IPS DF 4.7 (cell line): Measurements from ENCODE around the gene WDR46.
A peak's percentile ranks its signal among the peaks of the same experiment; 100 is the strongest.
"Not testable (repeated sequence)": the region's sequence is repeated elsewhere in the genome, so short reads cannot be mapped to it uniquely, and the experiment has no call there.

Experiments used
- DNase-seq: peaks from one replicate; pipeline ENCODE4 v3.0.0-alpha.2; 2013; ENCODE audit warnings: low spot score; ENCODE audit errors: extremely low read depth

Gene WDR46

DNA sequence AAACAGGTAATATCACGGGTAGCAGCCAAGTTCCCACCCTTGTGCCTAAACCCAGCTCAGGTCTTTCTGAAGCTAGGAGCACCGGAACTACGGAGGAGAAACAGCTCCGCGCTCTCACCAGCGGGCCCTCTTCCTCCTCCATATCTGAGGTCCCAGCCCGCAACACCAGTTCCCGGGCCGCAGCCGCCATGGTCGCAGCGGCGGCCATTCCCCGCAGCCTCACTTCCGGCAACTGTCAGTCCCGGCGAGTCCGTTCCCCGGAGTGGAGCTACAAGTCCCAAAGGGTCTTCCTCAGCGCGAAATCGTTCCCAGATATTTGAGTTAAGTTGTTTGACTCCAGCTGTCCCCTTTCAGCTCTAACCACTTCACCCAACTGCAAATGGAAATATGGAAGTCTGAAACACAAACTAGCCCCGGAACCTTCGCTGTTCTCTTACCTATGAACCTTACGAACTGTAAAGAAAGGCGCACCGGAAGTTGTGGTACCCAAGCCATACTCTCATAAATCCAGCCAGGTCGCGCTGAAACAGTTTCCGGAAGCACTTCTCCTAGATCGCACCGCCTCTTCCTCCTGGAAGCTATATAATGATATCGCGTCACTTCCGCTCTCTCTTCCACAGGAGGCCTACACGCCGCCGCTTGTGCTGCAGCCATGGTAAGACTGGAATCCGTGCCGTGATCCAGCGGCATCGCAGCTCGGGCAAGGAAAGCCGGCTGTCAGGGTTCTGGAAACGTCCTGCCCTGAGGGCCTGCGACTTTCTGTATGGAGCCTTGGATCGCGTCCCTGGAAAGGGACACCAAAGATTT, 17.4 kb downstream of the WDR46 start, which contains the start of the genes RPS18 and VPS52:
RPS18 (plus strand) TSS at position 608 of the 807 bp plus-strand sequence; CDS start at position 653, 45 bp downstream.
VPS52 (minus strand) TSS at position 409 of the 807 bp plus-strand sequence; CDS start at position 208, 201 bp downstream.
- DNase-seq: peak; percentile 98

DNA sequence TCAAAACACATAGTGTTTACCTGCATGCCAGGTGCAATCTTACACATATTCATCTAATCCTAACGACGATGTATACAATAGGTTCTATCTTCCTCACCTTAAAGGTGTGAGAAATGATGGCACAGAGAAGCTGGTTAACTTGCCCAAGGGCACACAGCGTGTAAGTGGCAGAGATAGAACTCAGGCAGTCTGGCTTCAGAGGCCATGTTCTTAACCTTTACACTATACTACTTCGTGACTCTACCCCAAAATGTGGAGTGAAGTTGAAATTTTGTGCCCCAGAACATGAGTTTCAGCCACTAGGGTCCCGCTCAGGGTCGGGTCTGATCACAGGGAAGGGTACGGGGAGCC, 17.9 kb downstream of the WDR46 start:
- no peak for DNase-seq

DNA sequence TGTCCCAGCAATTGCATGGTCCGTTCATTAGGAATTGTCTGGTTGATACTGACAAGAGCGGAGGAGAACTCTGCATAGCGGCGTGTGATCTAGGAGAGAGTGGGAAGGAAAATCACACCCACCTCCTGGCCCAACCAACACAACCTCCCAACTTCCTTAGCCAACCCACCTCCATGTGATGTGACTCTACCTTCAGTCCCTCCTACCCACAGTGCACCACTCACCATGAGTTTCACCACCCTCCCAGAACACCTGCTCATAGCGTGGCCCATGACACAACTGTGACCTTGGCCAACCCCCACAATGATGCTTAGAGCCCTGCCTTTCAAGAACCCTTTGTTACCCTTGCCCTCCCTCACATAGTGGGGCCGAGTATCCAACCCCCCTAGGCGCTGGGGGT, 25.0 kb downstream of the WDR46 start:
- DNase-seq: no peak

DNA sequence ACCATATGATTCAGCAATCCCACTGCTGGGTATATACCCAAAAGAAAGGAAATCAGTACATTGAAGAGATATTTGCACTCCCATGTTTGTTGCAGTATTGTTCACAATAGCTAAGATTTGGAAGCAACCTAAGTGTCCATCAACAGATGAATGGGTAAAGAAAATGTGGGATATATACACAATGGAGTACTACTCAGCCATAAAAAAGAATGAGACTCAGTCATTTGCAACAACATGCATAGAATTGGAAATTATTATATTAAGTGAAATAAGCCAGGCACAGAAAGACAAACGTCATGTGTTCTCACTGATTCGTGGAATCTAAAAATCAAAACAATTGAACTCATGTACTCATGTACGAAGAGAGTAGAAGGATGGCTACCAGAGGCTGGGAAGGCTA, 26.5 kb downstream of the WDR46 start:
- DNase-seq: not testable (repeated sequence)

DNA sequence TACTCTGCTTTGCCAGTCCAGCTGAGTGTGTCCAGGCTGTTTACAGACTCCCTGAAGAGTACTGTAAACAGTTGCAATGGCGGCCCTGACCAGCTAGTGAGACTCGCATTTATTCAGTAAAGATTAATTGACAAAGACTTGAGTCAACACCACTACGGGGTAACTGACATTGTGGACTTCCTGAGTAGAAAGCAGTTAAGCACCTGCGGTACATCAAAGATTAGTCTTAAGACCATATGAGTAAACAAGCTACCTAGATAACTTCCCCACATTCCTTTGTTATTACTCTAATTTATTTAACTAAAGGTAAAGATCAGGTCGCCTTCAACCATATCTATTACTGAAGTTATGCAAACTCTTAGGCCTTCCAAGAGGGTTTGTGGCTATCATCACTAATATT, 30.0 kb downstream of the WDR46 start:
- DNase-seq: no peak

- DNase-seq: no peak
These were observed 34.4 kb downstream of the WDR46 start for GRCh38 chr6:33254591-33254990.

GRCh38 chr6:33252759-33253158, 36.3 kb downstream of the WDR46 start:
- no peak for DNase-seq

GRCh38 chr6:33251395-33252012, 37.5 kb downstream of the WDR46 start:
- no peak for DNase-seq

DNA sequence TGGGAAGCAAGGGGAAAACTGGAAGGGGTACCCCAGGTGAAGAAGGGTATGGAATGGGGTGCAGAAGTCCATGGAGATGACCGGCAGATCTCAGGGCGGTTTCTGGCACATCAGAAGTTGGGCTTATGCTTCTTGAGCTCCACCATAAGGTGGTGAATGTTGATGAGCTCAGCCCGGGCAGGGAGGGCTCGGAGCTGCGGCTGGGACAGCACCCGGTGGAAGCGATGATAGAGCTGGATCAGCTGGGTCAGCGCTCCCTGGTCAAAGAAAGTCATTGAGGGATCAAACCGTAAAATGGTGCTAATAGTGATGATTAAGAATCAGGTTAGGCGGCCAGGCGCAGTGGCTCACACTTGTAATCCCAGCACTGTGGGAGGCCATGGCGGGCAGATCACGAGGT, 38.3 kb downstream of the WDR46 start:
- no peak for DNase-seq

- no peak for DNase-seq
These were observed 39.1 kb downstream of the WDR46 start for GRCh38 chr6:33249732-33250630.

- DNase-seq: peak; percentile 98
These were observed 39.9 kb downstream of the WDR46 start for GRCh38 chr6:33248932-33249731.

DNA sequence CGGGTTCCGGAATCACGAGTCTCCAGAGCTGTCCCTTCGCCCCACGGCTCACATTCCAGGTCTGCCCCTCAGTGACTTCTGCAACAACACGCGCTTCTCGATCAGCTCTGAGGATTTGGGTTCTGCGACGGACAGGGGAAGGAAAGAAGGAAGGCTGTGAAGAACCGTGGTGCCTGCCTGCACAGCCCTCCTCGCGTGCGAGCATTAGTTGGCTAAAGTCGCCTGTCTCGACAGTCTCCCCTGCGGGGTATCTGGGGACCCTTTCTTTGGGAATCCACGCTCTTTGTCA, 40.5 kb downstream of the WDR46 start:
- DNase-seq: no peak

DNA sequence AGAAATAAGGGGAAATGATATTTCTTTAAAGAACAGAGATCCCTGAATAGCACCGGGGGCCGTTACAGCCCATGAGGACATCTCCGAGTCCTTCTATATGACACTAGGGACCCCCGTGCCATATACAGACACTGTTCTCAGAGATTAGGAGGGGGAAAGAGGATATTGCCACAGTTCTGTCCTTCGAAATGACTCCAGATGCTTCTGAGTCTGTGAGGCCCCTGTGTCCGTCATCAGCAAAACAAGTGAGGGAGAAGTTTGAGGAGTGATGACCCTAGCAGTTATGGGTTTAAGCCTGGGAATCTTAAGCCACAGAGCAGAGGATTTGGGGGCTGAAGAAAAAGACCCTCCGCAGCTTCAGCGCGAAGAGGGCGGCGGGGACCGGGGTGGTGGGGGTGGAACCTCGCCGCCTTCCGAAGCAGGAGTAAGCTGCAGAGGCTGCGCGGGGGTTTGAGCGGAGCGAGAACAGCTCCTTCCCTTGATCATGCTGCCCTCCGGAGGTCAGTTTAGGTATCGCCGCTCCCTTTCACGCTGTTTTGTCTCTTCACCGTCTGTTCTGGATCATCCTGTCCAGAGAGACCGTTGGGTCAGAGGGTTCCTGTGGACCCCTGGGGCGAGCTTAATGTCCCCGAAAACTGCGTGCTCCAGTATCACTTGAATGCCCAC, 40.9 kb downstream of the WDR46 start:
- peak; percentile 64 for DNase-seq

GRCh38 chr6:33243476-33243875, 45.6 kb downstream of the WDR46 start:
- DNase-seq: no peak

DNA sequence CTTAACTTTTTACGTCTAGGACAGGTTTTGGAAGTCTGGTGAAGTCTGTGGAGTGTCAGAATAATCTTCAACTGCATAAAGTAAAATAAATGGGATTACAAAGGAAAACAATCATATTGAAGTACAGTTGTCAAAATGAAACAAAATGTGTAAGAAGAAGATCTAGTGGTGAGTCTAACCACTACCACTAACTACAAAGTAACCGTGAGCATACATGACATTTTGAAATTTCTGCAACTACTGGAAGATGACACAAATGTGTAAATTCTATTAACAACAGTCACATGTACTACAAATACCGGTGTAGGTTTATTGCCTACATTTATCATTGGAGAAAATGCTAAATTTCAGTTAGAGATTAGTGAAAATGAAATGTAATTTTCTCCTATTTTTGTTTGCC, 47.1 kb downstream of the WDR46 start:
- no peak for DNase-seq

- DNase-seq: no peak
These were observed 51.3 kb downstream of the WDR46 start for GRCh38 chr6:33237741-33238140.

- no peak for DNase-seq
These were observed 52.2 kb downstream of the WDR46 start for GRCh38 chr6:33236852-33237251.

DNA sequence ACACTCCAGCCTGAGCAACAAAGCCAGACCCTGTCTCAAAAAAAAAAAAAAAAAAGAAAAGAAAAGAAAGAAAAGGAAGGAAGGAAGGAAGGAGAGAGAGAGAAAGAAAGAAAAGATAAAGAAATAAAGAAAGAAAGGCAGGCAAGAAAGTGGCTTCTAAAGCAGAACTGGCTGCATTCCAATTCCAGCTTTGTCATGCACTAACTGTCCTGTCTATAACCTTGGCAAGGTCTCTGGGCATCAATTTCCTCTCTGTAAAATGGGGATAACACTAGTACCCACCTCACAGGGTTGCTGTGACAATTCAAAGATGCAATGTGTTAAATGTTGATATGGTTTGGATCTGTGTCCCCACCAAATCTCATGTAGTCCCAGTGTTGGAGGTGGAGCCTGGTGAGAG, 52.7 kb downstream of the WDR46 start:
- no peak for DNase-seq

GRCh38 chr6:33235221-33235634, 53.8 kb downstream of the WDR46 start:
- no peak for DNase-seq
